K562 (cell line): ENCODE measurements around the gene ZNF213. TPM values are rescaled to one million over a fixed set of nuclear protein-coding genes. Genes with fewer than 3 reads are reported as not detected.

Experiments used
- ATF1 ChIP-seq, 2 experiments: fragments of 450-650 bp in 1 of 2; IDR thresholded peaks; 2 replicates each; pipeline ENCODE4 v1.6.1; 2016; ENCODE audit warnings: missing compliant biosample characterization in 1 of 2, missing genetic modification characterization in 1 of 2
- ATF6 ChIP-seq: sonication (generic); formaldehyde crosslinking; IDR thresholded peaks from 2 replicates; pipeline ENCODE4 v1.4.0; 2020; ENCODE audit warnings: mild to moderate bottlenecking, missing genetic modification reagents
- BRD9 ChIP-seq: fragments of 450-650 bp; IDR thresholded peaks from 2 replicates; pipeline ENCODE4 v1.6.1; 2018; ENCODE audit warnings: low read depth; ENCODE audit not compliant: partially characterized antibody
- HMGXB4 ChIP-seq: sonication (generic); formaldehyde crosslinking; IDR thresholded peaks from 2 replicates; pipeline ENCODE4 v1.8.1; 2023; ENCODE audit warnings: mild to moderate bottlenecking, missing genetic modification reagents
- ID3 ChIP-seq, 2 experiments: fragments of 250-450 bp in 1 of 2; fragments of 450-650 bp in 1 of 2; sonication (Bioruptor Pico) in 1 of 2; IDR thresholded peaks; 2 replicates each; pipeline versions ENCODE4 v1.6.1 to v1.8.0; 2016 to 2021; ENCODE audit warnings: mild to moderate bottlenecking in 2 of 2, moderate library complexity in 2 of 2, missing compliant biosample characterization in 1 of 2, missing genetic modification characterization in 1 of 2
- KLF10 ChIP-seq: fragments of 250-450 bp; sonication (Bioruptor Pico); IDR thresholded peaks from 2 replicates; pipeline ENCODE4 v1.6.1; 2021; ENCODE audit warnings: matching md5 sums
- PML ChIP-seq: IDR thresholded peaks from 2 replicates; pipeline ENCODE4 v1.6.1; 2012; ENCODE audit warnings: low read length, inconsistent platforms
- POU5F1 ChIP-seq: fragments of 150-350 bp; IDR thresholded peaks from 2 replicates; pipeline ENCODE4 v1.6.1; 2014; ENCODE audit warnings: borderline replicate concordance, low read length, low read depth, mild to moderate bottlenecking; ENCODE audit not compliant: partially characterized antibody
- PREB ChIP-seq: sonication (generic); formaldehyde crosslinking; IDR thresholded peaks from 2 replicates; pipeline ENCODE4 v1.8.1; 2023; ENCODE audit warnings: mild to moderate bottlenecking, missing genetic modification reagents
- RBFOX2 ChIP-seq: fragments of 200-400 bp; formaldehyde crosslinking; IDR thresholded peaks from 2 replicates; pipeline ENCODE4 v1.6.1; 2017; ENCODE audit warnings: low read depth, mild to moderate bottlenecking, low read length, moderate library complexity
- RBM22 ChIP-seq: fragments of 200-400 bp; formaldehyde crosslinking; IDR thresholded peaks from 2 replicates; pipeline ENCODE4 v1.6.1; 2018; ENCODE audit warnings: low read length, low read depth; ENCODE audit not compliant: poor library complexity, severe bottlenecking
- SIN3B ChIP-seq: fragments of 450-650 bp; IDR thresholded peaks from 2 replicates; pipeline ENCODE4 v1.6.1; 2017; ENCODE audit warnings: low read depth, mild to moderate bottlenecking, moderate library complexity
- SLC30A9 ChIP-seq: fragments of 250-450 bp; sonication (Bioruptor Pico); IDR thresholded peaks from 2 replicates; pipeline ENCODE4 v1.8.0; 2022; ENCODE audit warnings: mild to moderate bottlenecking, moderate library complexity
- ZBTB5 ChIP-seq: fragments of 450-650 bp; IDR thresholded peaks from 2 replicates; pipeline ENCODE4 v1.6.1; 2017; ENCODE audit warnings: antibody characterized with exemption
- ZNF445 ChIP-seq: fragments of 250-450 bp; sonication (Bioruptor Pico); IDR thresholded peaks from 2 replicates; pipeline ENCODE4 v1.4.0; 2020; ENCODE audit warnings: low read depth, mild to moderate bottlenecking, moderate library complexity
- ZNF511 ChIP-seq: sonication (generic); formaldehyde crosslinking; IDR thresholded peaks from 2 replicates; pipeline ENCODE4 v1.8.0; 2022; ENCODE audit warnings: mild to moderate bottlenecking, missing genetic modification reagents
- ZNF584 ChIP-seq: fragments of 200-800 bp; sonication (Bioruptor generic); IDR thresholded peaks from 2 replicates; pipeline ENCODE4 v1.6.1; 2016; ENCODE audit warnings: low read depth, mild to moderate bottlenecking, missing genetic modification characterization, missing compliant biosample characterization
- polyA plus RNA-seq, 8 experiments: library from polyadenylated mRNA; depleted of rRNA in 4 of 8; stranded (reverse) in 5 of 8; unstranded in 3 of 8; fragments of >200 nt; fragmentation: Nextera tagmentation in 2 of 8; fragmentation: Illumina TruSeq in 1 of 8; extraction: Ambion mirVana in 2 of 8; extraction: Trizol in 1 of 8; gene quantifications; 2 replicates each; pipeline versions ENCODE4 v1.2.1 to v1.2.3, GENCODE V29; 2011 to 2014; ENCODE audit warnings: inconsistent platforms in 1 of 8, missing spikeins in 1 of 8
- total RNA-seq, 7 experiments: library from RNA; depleted of rRNA in 6 of 7; stranded (reverse); fragments of >200 nt in 6 of 7; fragmentation: Illumina TruSeq in 2 of 7; extraction: Trizol in 2 of 7; gene quantifications; 2 replicates each; pipeline versions ENCODE4 v1.2.1 to v1.2.3, GENCODE V29; 2011 to 2021; ENCODE audit warnings: low replicate concordance in 1 of 7

ZNF213 gene
- total and polyA plus RNA-seq, 9 of the 15 experiments (the other 6 are each of a cell fraction or from before 2014, with no cell fraction given): 0.49 to 10.0 (median 1.8) TPM

GRCh38 chr16:3175157-3176093 is 40.6 kb downstream of the ZNF213 start (continued):
- TF ChIP-seq ZBTB5 (no peak), PML (no peak), BRD9 (peak; percentile 74), RBM22 (no peak), POU5F1 (no peak), ID3 (CRISPR knock-in tag; IDR thresholded peaks at IDR 0.05) (no peak), ID3 (tag; IDR thresholded peaks at IDR 0.05) (peak; percentile 70), RBFOX2 (peak; percentile 56; the same call in 1 of the 2 replicates), ZNF584 (CRISPR knock-in tag) (no peak), SIN3B (no peak), HMGXB4 (CRISPR knock-in tag) (peak; percentile 93; the same call in 1 of the 2 replicates), SLC30A9 (CRISPR knock-in tag) (no peak), ATF6 (CRISPR knock-in tag) (no peak), KLF10 (CRISPR knock-in tag) (no peak), PREB (no peak), ATF1 (CRISPR knock-in tag; IDR thresholded peaks at IDR 0.05) (no peak), ATF1 (tag; IDR thresholded peaks at IDR 0.05) (peak; percentile 52), ZNF445 (no peak), ZNF511 (0 out of 2 replicates have a peak, but pooled peaks have one; percentile 22)
